Neural cell (in vitro differentiated cells): ENCODE data around the gene APBA1. TPM values are rescaled to one million over a fixed set of nuclear protein-coding genes. Genes with fewer than 3 reads are reported as not detected.

Experiments
- H2AFZ ChIP-seq: fragments of 200-600, 300-800 bp; sonication (generic), shearing (Covaris generic); 2 replicates; pipeline ENCODE4 v1.6.0; 2014; ENCODE audit warnings: low read depth, mild to moderate bottlenecking, antibody characterized with exemption, low read length, moderate library complexity
- H3F3A ChIP-seq: fragments of 200-600 bp; shearing (Covaris generic); 2 replicates; pipeline ENCODE4 v1.6.1; 2016; ENCODE audit warnings: mild to moderate bottlenecking, moderate library complexity, mixed read lengths, antibody characterized with exemption, low read length; ENCODE audit not compliant: insufficient read depth, poor library complexity, severe bottlenecking
- H3K27ac ChIP-seq: fragments of 200-600, 300-800 bp; sonication (generic), shearing (Covaris generic); 2 replicates; pipeline ENCODE4 v1.5.1; 2014; ENCODE audit warnings: mild to moderate bottlenecking, low read length, moderate library complexity
- H3K27me3 ChIP-seq: fragments of 300-800, 200-600 bp; sonication (generic), shearing (Covaris generic); 2 replicates; pipeline ENCODE4 v1.6.0; 2014; ENCODE audit warnings: mild to moderate bottlenecking, low read depth, low read length, moderate library complexity; ENCODE audit not compliant: insufficient read depth
- H3K36me3 ChIP-seq: fragments of 300-800, 200-600 bp; sonication (generic), shearing (Covaris generic); 2 replicates; pipeline ENCODE4 v1.5.1; 2014; ENCODE audit warnings: mild to moderate bottlenecking, antibody characterized with exemption, low read length, moderate library complexity; ENCODE audit not compliant: insufficient read depth
- H3K4me2 ChIP-seq: fragments of 300-800, 200-600 bp; sonication (generic), shearing (Covaris generic); 2 replicates; pipeline ENCODE4 v1.6.0; 2014; ENCODE audit warnings: mild to moderate bottlenecking, low read length
- H3K4me3 ChIP-seq: fragments of 300-800, 200-600 bp; sonication (generic), shearing (Covaris generic); 2 replicates; pipeline ENCODE4 v1.5.1; 2014; ENCODE audit warnings: mild to moderate bottlenecking, low read length, moderate library complexity
- H3K79me2 ChIP-seq: fragments of 200-600 bp; shearing (Covaris generic); replicated peaks from 2 replicates; pipeline ENCODE4 v1.6.0; 2014; ENCODE audit warnings: mild to moderate bottlenecking, low read length, moderate library complexity; ENCODE audit not compliant: insufficient read depth
- H3K9ac ChIP-seq: fragments of 300-800, 200-600 bp; sonication (generic), shearing (Covaris generic); 2 replicates; pipeline ENCODE4 v1.6.1; 2016; ENCODE audit warnings: mild to moderate bottlenecking, low read length, mixed read lengths
- H3K9me2 ChIP-seq: fragments of 200-600 bp; shearing (Covaris generic); 2 replicates; pipeline ENCODE4 v1.6.1; 2016; ENCODE audit warnings: mild to moderate bottlenecking, low read length, mixed read lengths; ENCODE audit not compliant: insufficient read depth
- H3K9me3 ChIP-seq: fragments of 200-600, 300-800 bp; sonication (generic), shearing (Covaris generic); 2 replicates; pipeline ENCODE4 v1.6.1; 2016; ENCODE audit warnings: mild to moderate bottlenecking, mixed run types, low read length, moderate library complexity, mixed read lengths
- H4K20me1 ChIP-seq: fragments of 200-600 bp; shearing (Covaris generic); 2 replicates; pipeline ENCODE4 v1.6.1; 2016; ENCODE audit warnings: mild to moderate bottlenecking, mixed run types; ENCODE audit not compliant: insufficient read depth
- CTCF ChIP-seq: fragments of 450-650 bp; IDR thresholded peaks from 2 replicates; pipeline ENCODE4 v1.5.1; 2014; ENCODE audit warnings: antibody characterized with exemption, mild to moderate bottlenecking, moderate library complexity; ENCODE audit not compliant: poor library complexity, severe bottlenecking
- EP300 ChIP-seq: fragments of 450-650 bp; conservative IDR thresholded peaks from 2 replicates; pipeline ENCODE4 v1.6.1; 2014; ENCODE audit warnings: antibody characterized with exemption, mild to moderate bottlenecking, moderate library complexity; ENCODE audit not compliant: poor library complexity, severe bottlenecking
- EZH2 ChIP-seq: fragments of 200-600, 300-800 bp; shearing (Covaris generic), sonication (generic); IDR thresholded peaks from 2 replicates; pipeline ENCODE4 v1.6.1; 2014; ENCODE audit warnings: antibody characterized with exemption, low read length, borderline replicate concordance, mild to moderate bottlenecking; ENCODE audit not compliant: insufficient read depth, poor library complexity, severe bottlenecking
- MXI1 ChIP-seq: fragments of 450-650 bp; conservative IDR thresholded peaks from 2 replicates; pipeline ENCODE4 v1.6.1; 2014; ENCODE audit warnings: antibody characterized with exemption, mild to moderate bottlenecking; ENCODE audit not compliant: poor library complexity, severe bottlenecking
- POLR2AphosphoS5 ChIP-seq: IDR thresholded peaks from 2 replicates; pipeline ENCODE4 v1.6.1; 2012
- RAD21 ChIP-seq: fragments of 450-650 bp; conservative IDR thresholded peaks from 2 replicates; pipeline ENCODE4 v1.6.1; 2014; ENCODE audit warnings: antibody characterized with exemption, mild to moderate bottlenecking, moderate library complexity
- REST ChIP-seq: IDR thresholded peaks from 2 replicates; pipeline ENCODE4 v1.6.1; 2012; ENCODE audit warnings: borderline replicate concordance
- SMC3 ChIP-seq: fragments of 450-650 bp; conservative IDR thresholded peaks from 2 replicates; pipeline ENCODE4 v1.6.1; 2014; ENCODE audit warnings: antibody characterized with exemption, mild to moderate bottlenecking, moderate library complexity; ENCODE audit not compliant: poor library complexity
- TAF1 ChIP-seq: IDR thresholded peaks from 2 replicates; pipeline ENCODE4 v1.6.1; 2012; ENCODE audit warnings: low read depth
- polyA plus RNA-seq: library from polyadenylated mRNA; depleted of rRNA; stranded (reverse); fragments of >200 nt; gene quantifications from 2 replicates; pipeline ENCODE4 v1.2.3, GENCODE V29; 2014

The APBA1 gene
- polyA plus RNA-seq, 1 donor from 2014 or later, result 10.9 TPM

- TF ChIP-seq EZH2, result no peak
- TF ChIP-seq RAD21, result no peak
- no peak for TF ChIP-seq POLR2AphosphoS5
- TF ChIP-seq REST, result no peak
- TF ChIP-seq EP300, result no peak
- no peak for TF ChIP-seq MXI1
- TF ChIP-seq SMC3, result no peak
- no peak for TF ChIP-seq CTCF
- no peak for TF ChIP-seq TAF1
- no peaks in the 10 kb centered on the region for H3K27me3 ChIP-seq
Observed at GRCh38 chr9:69603656-69604055, 68.5 kb downstream of the APBA1 start.

GRCh38 chr9:69602773-69603172, 69.4 kb downstream of the APBA1 start:
- no peaks in the 10 kb centered on the region for H3K9me2 ChIP-seq
- H3F3A ChIP-seq, result no peaks in the 10 kb centered on the region
- no peak overlapping the region for H3K4me2 ChIP-seq
- no peak overlapping the region for H3K27ac ChIP-seq
- H3K9ac ChIP-seq, result no peak overlapping the region
- no peaks in the 10 kb centered on the region for H3K79me2 ChIP-seq
- H3K9me3 ChIP-seq, result no peaks in the 10 kb centered on the region
- no peaks in the 10 kb centered on the region for H3K36me3 ChIP-seq
- TF ChIP-seq EP300, result no peak
- no peak for TF ChIP-seq RAD21
- TF ChIP-seq POLR2AphosphoS5, result no peak
- no peak for TF ChIP-seq CTCF
- no peak for TF ChIP-seq TAF1
- no peak for TF ChIP-seq REST
- no peak for TF ChIP-seq SMC3
- TF ChIP-seq EZH2, result no peak
- no peak for TF ChIP-seq MXI1
- H3K4me3 ChIP-seq, result no peak overlapping the region
- no peaks in the 10 kb centered on the region for H3K27me3 ChIP-seq
- no peaks in the 10 kb centered on the region for H4K20me1 ChIP-seq
- H2AFZ ChIP-seq, result no peak overlapping the region

More at GRCh38 chr9:69603656-69604055, 68.5 kb downstream of the APBA1 start:
- H3K4me3 ChIP-seq, result no peak overlapping the region
- no peak overlapping the region for H3K9ac ChIP-seq
- no peaks in the 10 kb centered on the region for H3K9me3 ChIP-seq
- no peaks in the 10 kb centered on the region for H3K79me2 ChIP-seq
- H3K9me2 ChIP-seq, result no peaks in the 10 kb centered on the region
- no peak overlapping the region for H3K4me2 ChIP-seq
- H4K20me1 ChIP-seq, result no peaks in the 10 kb centered on the region
- H2AFZ ChIP-seq, result no peak overlapping the region
- H3F3A ChIP-seq, result no peaks in the 10 kb centered on the region
- no peaks in the 10 kb centered on the region for H3K36me3 ChIP-seq
- H3K27ac ChIP-seq, result no peak overlapping the region
